ENCODE data around the gene NCEH1. TPM values are rescaled to one million over a fixed set of nuclear protein-coding genes. Genes with fewer than 3 reads are reported as not detected.

Gene NCEH1
- total RNA-seq, 1 donor = 21.1 TPM

GRCh38 chr3:172640751-172641150 lies 70.1 kb downstream of the NCEH1 start:
- no peak for DNase-seq (ENCODE audit: low read depth)
- no peak overlapping the region for H3K4me3 ChIP-seq (ENCODE audit: low read depth, low read length)
- TF ChIP-seq CTCF (IDR thresholded peaks at IDR 0.05; ENCODE audit: insufficient read depth, low read length) = no peak

GRCh38 chr3:172635588-172635987 lies 75.3 kb downstream of the NCEH1 start:
- no peak for TF ChIP-seq CTCF (IDR thresholded peaks at IDR 0.05; ENCODE audit: insufficient read depth, low read length)
- H3K4me3 ChIP-seq (ENCODE audit: low read depth, low read length) = no peak overlapping the region
- no peak for DNase-seq (ENCODE audit: low read depth)

- TF ChIP-seq CTCF (IDR thresholded peaks at IDR 0.05; ENCODE audit: insufficient read depth, low read length) = no peak
- DNase-seq (ENCODE audit: low read depth) = no peak
These were observed 75.9 kb downstream of the NCEH1 start for GRCh38 chr3:172634948-172635347.

GRCh38 chr3:172630316-172630715 lies 80.6 kb downstream of the NCEH1 start:
- no peak for TF ChIP-seq CTCF (IDR thresholded peaks at IDR 0.05; ENCODE audit: insufficient read depth, low read length)
- no peak overlapping the region for H3K4me3 ChIP-seq (ENCODE audit: low read depth, low read length)
- peak; percentile 44 for DNase-seq (ENCODE audit: low read depth)

More at GRCh38 chr3:172634948-172635347, 75.9 kb downstream of the NCEH1 start:
- H3K4me3 ChIP-seq (ENCODE audit: low read depth, low read length) = no peak overlapping the region

GRCh38 chr3:172629470-172629869 lies 81.4 kb downstream of the NCEH1 start:
- no peak overlapping the region for H3K4me3 ChIP-seq (ENCODE audit: low read depth, low read length)
- TF ChIP-seq CTCF (IDR thresholded peaks at IDR 0.05; ENCODE audit: insufficient read depth, low read length) = no peak
- no peak for DNase-seq (ENCODE audit: low read depth)

- TF ChIP-seq CTCF (IDR thresholded peaks at IDR 0.05; ENCODE audit: insufficient read depth, low read length) = no peak
- H3K4me3 ChIP-seq (ENCODE audit: low read depth, low read length) = no peak overlapping the region
- DNase-seq (ENCODE audit: low read depth) = peak; percentile 74
These were observed 83.6 kb downstream of the NCEH1 start for GRCh38 chr3:172627057-172627809.
